Parathyroid adenoma (tissue), 2 donors: ENCODE data around the gene DNHD1.

Experiments
- H2AFZ ChIP-seq: fragments of 300-600 bp; sonication (generic); one replicate; pipeline ENCODE4 v1.7.0; 2017; ENCODE audit warnings: antibody characterized with exemption, mild to moderate bottlenecking
- H3K27ac ChIP-seq: fragments of 300-600 bp; sonication (generic); one replicate; pipeline ENCODE4 v1.7.0; 2017
- H3K27me3 ChIP-seq: fragments of 300-600 bp; sonication (generic); one replicate; pipeline ENCODE4 v1.7.0; 2017; ENCODE audit warnings: low read length; ENCODE audit not compliant: control insufficient read depth, insufficient read depth
- H3K36me3 ChIP-seq: fragments of 300-600 bp; sonication (generic); one replicate; pipeline ENCODE4 v1.7.0; 2017; ENCODE audit warnings: low read length; ENCODE audit not compliant: control insufficient read depth, insufficient read depth
- H3K4me1 ChIP-seq: fragments of 300-600 bp; sonication (generic); one replicate; pipeline ENCODE4 v1.7.0; 2017; ENCODE audit warnings: control low read depth
- H3K4me2 ChIP-seq: fragments of 300-600 bp; sonication (generic); one replicate; pipeline ENCODE4 v1.7.0; 2017; ENCODE audit warnings: low read length
- H3K4me3 ChIP-seq: fragments of 300-600 bp; sonication (generic); one replicate; pipeline ENCODE4 v1.7.0; 2017; ENCODE audit warnings: low read depth, low read length
- H3K79me2 ChIP-seq: fragments of 300-600 bp; sonication (generic); one replicate; pipeline ENCODE4 v1.7.0; 2017; ENCODE audit warnings: control low read depth
- H3K9ac ChIP-seq: fragments of 300-600 bp; sonication (generic); one replicate; pipeline ENCODE4 v1.7.0; 2017; ENCODE audit warnings: mild to moderate bottlenecking
- H3K9me3 ChIP-seq: fragments of 300-600 bp; sonication (generic); one replicate; pipeline ENCODE4 v1.7.0; 2017; ENCODE audit warnings: low read length; ENCODE audit not compliant: control insufficient read depth
- CTCF ChIP-seq: fragments of 300-600 bp; sonication (generic); IDR thresholded peaks from one replicate; pipeline ENCODE4 v1.7.0; 2017; ENCODE audit warnings: antibody characterized with exemption, mild to moderate bottlenecking
- donor health status: primary hyperparathyroidism.

DNHD1 gene

DNA sequence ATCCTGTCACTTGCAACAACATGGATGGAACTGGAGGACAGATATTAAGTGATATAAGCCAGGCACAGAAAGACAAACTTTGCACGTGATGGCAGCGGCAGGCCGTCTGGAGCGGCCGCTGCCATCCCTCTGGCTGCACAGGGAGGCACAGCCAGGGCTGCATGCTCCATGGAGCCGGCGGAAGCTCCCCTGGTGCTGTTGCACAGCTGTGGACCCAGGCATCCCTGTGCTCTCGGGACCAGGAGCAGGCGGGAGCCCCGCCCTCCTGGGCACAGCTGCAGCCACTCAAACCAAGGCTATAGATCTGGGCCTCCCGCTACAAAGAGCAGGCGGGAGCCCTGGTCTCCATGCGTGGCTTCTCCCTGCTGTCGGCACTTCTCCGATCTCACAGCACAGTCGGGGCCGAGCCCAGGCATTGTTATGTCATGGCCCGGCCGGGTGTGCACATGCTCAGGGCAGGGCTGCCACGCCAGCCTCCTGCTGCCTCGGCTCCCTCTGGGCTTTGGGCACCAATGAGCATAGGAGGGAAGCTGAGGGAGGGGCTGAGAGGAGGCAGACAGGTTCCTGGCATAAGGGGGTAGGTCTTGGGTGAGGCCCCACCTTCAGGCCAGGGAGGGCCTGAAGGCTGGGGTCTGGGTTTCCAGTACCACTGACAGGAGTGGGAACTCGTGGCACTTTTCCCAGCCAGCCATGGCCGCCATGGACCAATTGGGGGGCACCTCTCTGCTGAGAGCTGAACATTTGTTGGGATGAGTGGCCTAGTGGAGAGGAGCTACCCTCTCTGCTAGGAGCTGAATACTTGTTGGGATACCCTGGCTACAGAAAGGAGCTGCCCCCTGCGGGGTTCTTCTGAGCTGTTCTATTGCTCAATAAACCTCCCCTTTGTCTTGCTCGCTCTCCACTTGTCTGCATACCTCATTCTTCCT is 89.6 kb downstream of the DNHD1 start:
- peaks cover 18% of the 10 kb centered on the region for H3K4me1 ChIP-seq

GRCh38 chr11:6587360-6587953 is 90.4 kb downstream of the DNHD1 start:
- Histone ChIP-seq H3K4me2 (no peak overlapping the region), H3K4me3 (no peak overlapping the region), H3K4me1 (peaks cover 18% of the 10 kb centered on the region), H3K9me3 (no peaks in the 10 kb centered on the region), H3K36me3 (no peaks in the 10 kb centered on the region), H3K9ac (no peak overlapping the region), H3K79me2 (no peaks in the 10 kb centered on the region), H3K27ac (peak overlapping the region; percentile 19), H2AFZ (no peak overlapping the region), H3K27me3 (no peaks in the 10 kb centered on the region)
- TF ChIP-seq CTCF: no peak

More for the DNA sequence above, 89.6 kb downstream of the DNHD1 start:
- Histone ChIP-seq H2AFZ (peak overlapping the region; percentile 62), H3K9me3 (no peaks in the 10 kb centered on the region), H3K27me3 (no peaks in the 10 kb centered on the region), H3K4me2 (no peak overlapping the region), H3K4me3 (no peak overlapping the region), H3K79me2 (no peaks in the 10 kb centered on the region), H3K36me3 (no peaks in the 10 kb centered on the region), H3K27ac (peak overlapping the region; percentile 32), H3K9ac (no peak overlapping the region)
- no peak for TF ChIP-seq CTCF

DNA sequence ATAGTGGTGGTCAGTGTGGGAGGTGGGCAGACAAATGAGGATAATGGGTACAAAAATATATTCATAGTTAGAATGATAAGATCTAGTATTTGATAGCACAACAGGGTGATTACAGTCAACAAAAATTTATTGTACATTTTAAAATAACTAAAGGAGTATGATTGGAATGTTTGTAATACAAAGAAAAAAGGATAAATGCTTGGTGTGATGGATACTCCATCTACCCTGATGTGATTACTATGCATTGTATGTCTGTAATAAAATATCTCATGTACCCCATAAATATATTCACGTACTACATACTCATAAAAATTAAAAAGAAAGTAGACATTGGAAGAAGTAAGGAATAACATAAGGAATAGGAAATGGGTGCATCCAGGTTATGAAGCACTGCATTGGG is 90.9 kb downstream of the DNHD1 start:
- no peaks in the 10 kb centered on the region for H3K36me3 ChIP-seq
- no peak overlapping the region for H3K27ac ChIP-seq
- no peak for TF ChIP-seq CTCF
- H3K4me2 ChIP-seq: no peak overlapping the region
- H2AFZ ChIP-seq: no peak overlapping the region
- H3K9ac ChIP-seq: no peak overlapping the region
- H3K4me3 ChIP-seq: no peak overlapping the region
- no peaks in the 10 kb centered on the region for H3K79me2 ChIP-seq
- H3K4me1 ChIP-seq: peaks cover 18% of the 10 kb centered on the region
- no peaks in the 10 kb centered on the region for H3K9me3 ChIP-seq
- no peaks in the 10 kb centered on the region for H3K27me3 ChIP-seq

DNA sequence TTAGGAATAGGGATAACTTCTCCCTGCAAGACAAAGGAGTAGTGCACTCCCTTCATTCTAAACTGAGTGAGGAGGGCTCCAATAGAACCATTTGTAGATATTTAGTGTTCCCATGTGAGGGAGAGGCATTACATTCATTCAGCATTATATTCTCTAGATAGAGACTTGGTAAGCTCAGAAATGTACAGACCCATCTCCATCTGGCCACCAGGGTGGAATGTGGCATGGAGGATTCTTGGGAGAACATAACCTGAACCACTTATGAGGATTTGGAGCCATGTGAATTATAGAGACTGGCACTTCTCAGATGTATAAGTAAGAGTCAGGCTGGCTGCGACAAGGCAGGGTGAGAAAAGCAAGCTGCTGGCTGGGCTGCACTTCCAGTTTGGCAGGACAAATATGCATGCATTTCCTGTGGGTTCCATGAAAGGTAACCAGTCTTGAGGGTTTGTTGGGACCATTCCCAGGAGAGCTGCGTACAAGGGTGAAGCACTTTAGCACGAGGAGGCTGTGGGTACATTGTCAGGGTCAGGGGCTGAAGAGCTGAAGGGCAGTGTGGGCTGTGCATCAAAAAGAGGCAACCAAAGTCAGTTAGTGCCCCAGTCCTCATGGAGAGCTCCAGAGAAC is 97.2 kb downstream of the DNHD1 start:
- Histone ChIP-seq H3K9me3 (no peaks in the 10 kb centered on the region), H3K27me3 (no peaks in the 10 kb centered on the region), H3K4me1 (no peaks in the 10 kb centered on the region), H3K27ac (no peak overlapping the region), H2AFZ (no peak overlapping the region), H3K9ac (no peak overlapping the region), H3K4me2 (no peak overlapping the region), H3K36me3 (no peaks in the 10 kb centered on the region), H3K4me3 (no peak overlapping the region), H3K79me2 (no peaks in the 10 kb centered on the region)
- TF ChIP-seq CTCF: no peak
